A549 (cell line): Measurements from ENCODE around the gene ZFAND6. TPM values are rescaled to one million over a fixed set of nuclear protein-coding genes. Genes with fewer than 3 reads are reported as not detected.

ENCODE experiments used
- ATAC-seq, 2 experiments: fragments of 200-7000 bp in 1 of 2; fragments of >200 bp in 1 of 2; cut with Nextera tagmentation in 1 of 2; cut with Tn5 transposase in 1 of 2; 3 replicates each; pipeline versions ENCODE4 v1.8.0 to v1.9.1; 2018 to 2020; ENCODE audit warnings: mild to moderate bottlenecking in 1 of 2, moderate library complexity in 1 of 2
- CTCF ChIA-PET: fragments of 300-600 bp; sonication (Branson Sonifier 250); formaldehyde crosslinking; extraction: SDS; loops from one replicate; lab custom pipeline; 2021; ENCODE audit warnings: antibody characterized with exemption, inconsistent platforms; lab: Yijun Ruan, JAX
- POLR2A ChIA-PET: fragments of 350-600 bp; formaldehyde crosslinking; extraction: SDS; loops from one replicate; lab custom pipeline; 2021; ENCODE audit warnings: antibody characterized with exemption, inconsistent platforms; lab: Yijun Ruan, JAX
- DNase-seq, 2 experiments: peaks; one replicate each; pipeline versions ENCODE4 v3.0.0 to v3.0.0-alpha.2; 2011 to 2016; ENCODE audit warnings: low read depth in 1 of 2, low spot score in 1 of 2
- FAIRE-seq: peaks from 2 replicates; lab custom pipeline; 2011; peaks lifted over from hg19 to GRCh38; lab: Jason Lieb, UNC
- H3K27ac ChIP-seq, 2 experiments: fragments of >200 bp; sonication (Bioruptor Twin); formaldehyde crosslinking; 3 replicates each; pipeline ENCODE4 v1.5.1; 2016 to 2017
- H3K4me1 ChIP-seq: fragments of >200 bp; sonication (Bioruptor Twin); formaldehyde crosslinking; 3 replicates; pipeline ENCODE4 v1.6.1; 2016
- H3K4me2 ChIP-seq: fragments of >200 bp; sonication (Bioruptor Twin); formaldehyde crosslinking; 3 replicates; pipeline ENCODE4 v1.6.1; 2016
- H3K4me3 ChIP-seq: fragments of >200 bp; sonication (Bioruptor Twin); formaldehyde crosslinking; 3 replicates; pipeline ENCODE4 v1.5.1; 2016
- H3K9me3 ChIP-seq: fragments of >200 bp; sonication (Bioruptor Twin); formaldehyde crosslinking; 3 replicates; pipeline ENCODE4 v1.6.1; 2016
- CBX2 ChIP-seq: fragments of 200-600 bp; sonication (generic); IDR thresholded peaks from 2 replicates; pipeline ENCODE4 v1.6.1; 2016; ENCODE audit warnings: low read depth, mild to moderate bottlenecking, borderline replicate concordance
- CBX8 ChIP-seq: fragments of 200-600 bp; sonication (generic); IDR thresholded peaks from 2 replicates; pipeline ENCODE4 v1.6.1; 2016
- CHD2 ChIP-seq: fragments of 150-350 bp; IDR thresholded peaks from 2 replicates; pipeline ENCODE4 v1.6.1; 2014; ENCODE audit warnings: low read length; ENCODE audit not compliant: partially characterized antibody
- EHMT2 ChIP-seq: fragments of 200-600 bp; sonication (generic); IDR thresholded peaks from 2 replicates; pipeline ENCODE4 v1.6.1; 2016; ENCODE audit warnings: antibody characterized with exemption, low read depth, mild to moderate bottlenecking, moderate library complexity
- FOSB ChIP-seq: fragments of 250-450 bp; sonication (Bioruptor Pico); IDR thresholded peaks from 2 replicates; pipeline ENCODE4 v1.5.0; 2020; ENCODE audit warnings: mild to moderate bottlenecking, moderate library complexity
- FOSL2 ChIP-seq, 2 experiments: fragments of 450-650 bp in 1 of 2; fragments of >200 bp in 1 of 2; sonication (Bioruptor Twin) in 1 of 2; formaldehyde crosslinking; IDR thresholded peaks; 2 replicates each; pipeline versions ENCODE4 v1.5.0 to v1.6.1; 2016 to 2020; ENCODE audit warnings: mild to moderate bottlenecking in 1 of 2, moderate library complexity in 1 of 2
- GATA3 ChIP-seq: IDR thresholded peaks from 2 replicates; pipeline ENCODE4 v1.6.1; 2012; ENCODE audit warnings: borderline replicate concordance
- HOXA7 ChIP-seq: fragments of 250-450 bp; sonication (Bioruptor Pico); IDR thresholded peaks from 2 replicates; pipeline ENCODE4 v1.5.0; 2020; ENCODE audit warnings: mild to moderate bottlenecking, moderate library complexity
- HOXB13 ChIP-seq: fragments of 250-450 bp; sonication (Bioruptor Pico); IDR thresholded peaks from 2 replicates; pipeline ENCODE4 v1.5.0; 2020; ENCODE audit warnings: low read depth, mild to moderate bottlenecking, moderate library complexity
- JUN ChIP-seq, 2 experiments: fragments of >200 bp; sonication (Bioruptor Twin); formaldehyde crosslinking; IDR thresholded peaks; 2 replicates in 1 of 2; 3 replicates in 1 of 2; pipeline ENCODE4 v1.6.1; 2016 to 2017
- KDM1A ChIP-seq: fragments of 200-600 bp; sonication (generic); IDR thresholded peaks from 2 replicates; pipeline ENCODE4 v1.6.1; 2016; ENCODE audit warnings: low read depth, mild to moderate bottlenecking
- KDM5A ChIP-seq: fragments of 200-600 bp; sonication (generic); IDR thresholded peaks from 2 replicates; pipeline ENCODE4 v1.6.1; 2016; ENCODE audit warnings: antibody characterized with exemption, mild to moderate bottlenecking
- MAZ ChIP-seq: fragments of 150-350 bp; IDR thresholded peaks from 2 replicates; pipeline ENCODE4 v1.6.1; 2014; ENCODE audit warnings: antibody characterized with exemption, low read depth, low read length, borderline replicate concordance
- NPAS2 ChIP-seq: fragments of 250-450 bp; sonication (Bioruptor Pico); IDR thresholded peaks from 2 replicates; pipeline ENCODE4 v1.8.0; 2022; ENCODE audit warnings: mild to moderate bottlenecking, moderate library complexity, borderline replicate concordance
- POLR2A ChIP-seq: IDR thresholded peaks from 2 replicates; pipeline ENCODE4 v1.6.1; 2012; ENCODE audit warnings: mild to moderate bottlenecking, low read length
- POLR2AphosphoS2 ChIP-seq: conservative IDR thresholded peaks from 2 replicates; pipeline ENCODE4 v1.6.1; 2012; ENCODE audit warnings: low read length, improper control_type of control experiment, inconsistent platforms
- RAD21 ChIP-seq, 2 experiments: fragments of >200 bp in 1 of 2; sonication (Bioruptor Twin) in 1 of 2; formaldehyde crosslinking in 1 of 2; IDR thresholded peaks in 1 of 2; conservative IDR thresholded peaks in 1 of 2; 2 replicates in 1 of 2; 3 replicates in 1 of 2; pipeline ENCODE4 v1.6.1; 2012 to 2018; ENCODE audit warnings: inconsistent platforms in 1 of 2
- RCOR1 ChIP-seq: fragments of 150-350 bp; IDR thresholded peaks from 2 replicates; pipeline ENCODE4 v1.6.1; 2014; ENCODE audit warnings: antibody characterized with exemption, low read length, low read depth
- RFX5 ChIP-seq: fragments of 450-650 bp; IDR thresholded peaks from 2 replicates; pipeline ENCODE4 v1.7.1; 2014; ENCODE audit warnings: antibody characterized with exemption, mild to moderate bottlenecking, moderate library complexity
- SMC3 ChIP-seq: fragments of >200 bp; sonication (Bioruptor Twin); formaldehyde crosslinking; IDR thresholded peaks from 3 replicates; pipeline ENCODE4 v1.6.1; 2018; ENCODE audit warnings: inconsistent platforms
- ZFP36 ChIP-seq: fragments of 450-650 bp; IDR thresholded peaks from 2 replicates; pipeline ENCODE4 v1.6.1; 2014; ENCODE audit warnings: borderline replicate concordance; ENCODE audit not compliant: partially characterized antibody
- ZNF302 ChIP-seq: fragments of 250-450 bp; sonication (Bioruptor Pico); IDR thresholded peaks from 2 replicates; pipeline ENCODE4 v1.9.0; 2021; ENCODE audit warnings: inconsistent platforms, mild to moderate bottlenecking, moderate library complexity
- WGBS: methylation state at CpG from one replicate; pipeline ENCODE4 v1.1.6; 2017; ENCODE audit errors: missing lambda C conversion rate; 5-methylcytosine and 5-hydroxymethylcytosine counted together
- polyA plus RNA-seq, 4 experiments: library from polyadenylated mRNA; depleted of rRNA in 3 of 4; stranded (reverse); fragments of >200 nt; fragmentation: RNase III in 1 of 4; extraction: RNeasy Plus Mini Kit Qiagen cat#74134 plus additional on column Dnase treatment in 1 of 4; gene quantifications; 2 replicates in 3 of 4; 3 replicates in 1 of 4; pipeline ENCODE4 v1.2.3, GENCODE V29; 2011 to 2017
- TF ChIP-seq, protein P1 (sequence below): IDR thresholded peaks from 2 replicates; pipeline ENCODE4 v1.6.1; 2012; ENCODE audit warnings: low read depth, borderline replicate concordance
- TF ChIP-seq, protein P2 (sequence below): fragments of >200 bp; sonication (Bioruptor Twin); formaldehyde crosslinking; IDR thresholded peaks from 3 replicates; pipeline ENCODE4 v1.6.1; 2016
- TF ChIP-seq, protein P3 (sequence below): fragments of 150-350 bp; IDR thresholded peaks from 2 replicates; pipeline ENCODE4 v1.6.1; 2014; ENCODE audit warnings: low read depth, mild to moderate bottlenecking, low read length

The ZFAND6 gene
- polyA plus RNA-seq, 2 of the 4 experiments (the other 2 are of a cell fraction) = 152 to 307 TPM

DNA sequence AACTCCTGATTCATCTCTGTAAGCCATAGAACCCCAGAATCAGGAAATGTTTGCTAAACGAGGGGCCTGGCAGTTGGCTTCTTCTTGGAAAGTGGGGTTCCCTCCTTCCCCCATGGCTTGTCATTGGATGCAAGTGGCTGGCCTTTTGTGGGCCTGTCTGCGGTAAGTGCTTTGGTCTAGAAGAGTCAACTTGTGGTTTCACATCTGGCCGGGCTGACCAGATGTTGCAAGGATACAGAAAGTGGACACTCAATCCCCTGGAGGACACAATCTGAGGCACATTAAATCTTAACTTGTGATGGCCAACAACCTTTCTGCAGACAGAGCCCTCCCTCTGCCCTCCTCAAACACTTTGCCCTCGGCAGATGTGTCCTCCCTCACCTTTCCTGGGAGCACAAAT lies 94.4 kb downstream of the ZFAND6 start:
- Histone ChIP-seq H3K4me2 (peak overlapping the region; percentile 76), H3K4me1 (peaks cover 11% of the 10 kb centered on the region; the same call in 2 of the 3 replicates), H3K27ac (no peak overlapping the region)
- ATAC-seq = no peak
- TF ChIP-seq HOXA7 (CRISPR knock-in tag) = no peak
- no peak for TF ChIP-seq GATA3
- TF ChIP-seq RCOR1 = no peak
- no peak for TF ChIP-seq RAD21 (conservative IDR thresholded peaks at IDR 0.05 in 1 of 2, IDR thresholded peaks at IDR 0.05 in 1 of 2)
- TF ChIP-seq HOXB13 = no peak
- no peak for TF ChIP-seq CBX2
- no peak for TF ChIP-seq CHD2
- TF ChIP-seq, protein P1, sequence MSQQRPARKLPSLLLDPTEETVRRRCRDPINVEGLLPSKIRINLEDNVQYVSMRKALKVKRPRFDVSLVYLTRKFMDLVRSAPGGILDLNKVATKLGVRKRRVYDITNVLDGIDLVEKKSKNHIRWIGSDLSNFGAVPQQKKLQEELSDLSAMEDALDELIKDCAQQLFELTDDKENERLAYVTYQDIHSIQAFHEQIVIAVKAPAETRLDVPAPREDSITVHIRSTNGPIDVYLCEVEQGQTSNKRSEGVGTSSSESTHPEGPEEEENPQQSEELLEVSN = no peak
- no peak for TF ChIP-seq KDM1A
- TF ChIP-seq RFX5 = no peak
- no peak for TF ChIP-seq KDM5A
- no peak for TF ChIP-seq POLR2AphosphoS2
- TF ChIP-seq ZNF302 (CRISPR knock-in tag) = no peak
- TF ChIP-seq MAZ = no peak
- no peak for TF ChIP-seq FOSL2 (IDR thresholded peaks at IDR 0.05)
- TF ChIP-seq FOSL2 (CRISPR knock-in tag; IDR thresholded peaks at IDR 0.05) = no peak
- no peak for TF ChIP-seq EHMT2
- TF ChIP-seq ZFP36 = no peak
- no peak for TF ChIP-seq POLR2A
- TF ChIP-seq, all 56 proteins: peak for 0
- 90% methylated on average over 4 of the region's 4 CpGs for WGBS
- ChIA-PET CTCF (interaction anchor here (0.7 to 0.9 kb wide), 2 partner anchors 19 to 30 kb away, joined by 3 to 5 read pairs; no protein-coding TSS in a partner anchor), POLR2A (interaction anchor here (1.2 kb wide), 2 partner anchors 19 to 230 kb away, joined by 3 to 4 read pairs; no protein-coding TSS in a partner anchor)
- no peak overlapping the region; the same call in 2 of the 3 replicates for H3K4me3 ChIP-seq
- DNase-seq (no peak), FAIRE-seq (no peak)
- no peaks in the 10 kb centered on the region for H3K9me3 ChIP-seq

DNA sequence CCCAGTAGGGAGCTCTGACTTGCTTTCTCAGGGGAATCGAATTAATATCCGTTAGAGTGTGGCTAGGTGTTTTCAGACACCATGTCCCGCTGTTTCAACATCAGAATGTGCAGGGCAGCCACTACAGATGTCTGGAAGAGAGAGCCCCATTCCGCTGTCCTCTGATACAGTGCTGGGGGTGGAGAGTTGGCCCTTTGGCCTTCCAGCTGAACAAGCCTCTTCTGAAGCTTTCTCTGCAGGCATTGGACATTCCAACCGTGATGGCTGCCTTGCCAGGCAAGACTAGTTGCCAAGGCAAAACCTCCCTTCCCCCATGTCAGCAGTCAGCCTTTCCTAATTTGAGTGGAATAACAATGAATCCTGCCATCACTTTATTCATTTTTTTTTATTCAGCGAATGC lies 94.9 kb downstream of the ZFAND6 start:
- CTCF ChIA-PET = interaction anchor here (0.9 kb wide), 1 partner anchor 18 kb away, joined by 5 read pairs; no protein-coding TSS in a partner anchor
- ATAC-seq (no peak), DNase-seq (no peak), FAIRE-seq (no peak)
- Histone ChIP-seq H3K27ac (no peak overlapping the region), H3K4me1 (peaks cover 11% of the 10 kb centered on the region; the same call in 2 of the 3 replicates), H3K4me2 (no peak overlapping the region), H3K4me3 (no peak overlapping the region), H3K9me3 (no peaks in the 10 kb centered on the region)
- TF ChIP-seq, protein P2, sequence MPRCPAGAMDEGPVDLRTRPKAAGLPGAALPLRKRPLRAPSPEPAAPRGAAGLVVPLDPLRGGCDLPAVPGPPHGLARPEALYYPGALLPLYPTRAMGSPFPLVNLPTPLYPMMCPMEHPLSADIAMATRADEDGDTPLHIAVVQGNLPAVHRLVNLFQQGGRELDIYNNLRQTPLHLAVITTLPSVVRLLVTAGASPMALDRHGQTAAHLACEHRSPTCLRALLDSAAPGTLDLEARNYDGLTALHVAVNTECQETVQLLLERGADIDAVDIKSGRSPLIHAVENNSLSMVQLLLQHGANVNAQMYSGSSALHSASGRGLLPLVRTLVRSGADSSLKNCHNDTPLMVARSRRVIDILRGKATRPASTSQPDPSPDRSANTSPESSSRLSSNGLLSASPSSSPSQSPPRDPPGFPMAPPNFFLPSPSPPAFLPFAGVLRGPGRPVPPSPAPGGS = no peak
- no peak for TF ChIP-seq CBX2
- TF ChIP-seq GATA3 = no peak
- no peak for TF ChIP-seq SMC3
- TF ChIP-seq JUN (IDR thresholded peaks at IDR 0.05) = no peak
- TF ChIP-seq, protein P1 = no peak
- TF ChIP-seq, protein P3, sequence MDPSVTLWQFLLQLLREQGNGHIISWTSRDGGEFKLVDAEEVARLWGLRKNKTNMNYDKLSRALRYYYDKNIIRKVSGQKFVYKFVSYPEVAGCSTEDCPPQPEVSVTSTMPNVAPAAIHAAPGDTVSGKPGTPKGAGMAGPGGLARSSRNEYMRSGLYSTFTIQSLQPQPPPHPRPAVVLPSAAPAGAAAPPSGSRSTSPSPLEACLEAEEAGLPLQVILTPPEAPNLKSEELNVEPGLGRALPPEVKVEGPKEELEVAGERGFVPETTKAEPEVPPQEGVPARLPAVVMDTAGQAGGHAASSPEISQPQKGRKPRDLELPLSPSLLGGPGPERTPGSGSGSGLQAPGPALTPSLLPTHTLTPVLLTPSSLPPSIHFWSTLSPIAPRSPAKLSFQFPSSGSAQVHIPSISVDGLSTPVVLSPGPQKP = no peak
- TF ChIP-seq NPAS2 (CRISPR knock-in tag) = no peak
- TF ChIP-seq RCOR1 = no peak
- TF ChIP-seq CHD2 = no peak
- TF ChIP-seq POLR2A = no peak
- TF ChIP-seq MAZ = no peak
- TF ChIP-seq CBX8 = no peak
- TF ChIP-seq FOSB (CRISPR knock-in tag) = no peak
- TF ChIP-seq RAD21 (conservative IDR thresholded peaks at IDR 0.05 in 1 of 2, IDR thresholded peaks at IDR 0.05 in 1 of 2) = no peak
- 86% methylated on average over 6 of the region's 6 CpGs for WGBS
- POLR2A ChIA-PET = interaction anchor here (1.2 kb wide), 2 partner anchors 19 to 231 kb away, joined by 3 to 4 read pairs; no protein-coding TSS in a partner anchor
